ENCODE data around the gene OMP. TPM values are rescaled to one million over a fixed set of nuclear protein-coding genes. Genes with fewer than 3 reads are reported as not detected.

Gene OMP
- total RNA-seq, 4 donors from 2014 or later, result not detected

- H3K4me3 ChIP-seq, result no peak overlapping the region
- WGBS, result 99% methylated on average over 8 of the region's 8 CpGs
- DNase-seq (ENCODE audit: extremely low spot score), result no peak
- H3K27ac ChIP-seq (replicated peaks in 1 of 4), result no peak overlapping the region
- intact Hi-C loops (cut with DNase I), result no loop called here
- no peaks in the 10 kb centered on the region for H3K9me3 ChIP-seq
- peaks cover 0 to 21% (median 0%) of the 10 kb centered on the region in 4 donors for H3K27me3 ChIP-seq
- peaks cover 3 to 21% (median 19%) of the 10 kb centered on the region in 4 donors for H3K4me1 ChIP-seq
- H3K36me3 ChIP-seq, result peaks cover 0 to 58% (median 14%) of the 10 kb centered on the region in 4 donors
- TF ChIP-seq POLR2A (IDR thresholded peaks at IDR 0.05; ENCODE audit: low read depth) (no peak), POLR2AphosphoS5 (IDR thresholded peaks at IDR 0.05) (no peak), EP300 (IDR thresholded peaks at IDR 0.05) (no peak), CTCF (IDR thresholded peaks at IDR 0.05) (no peak)
Observed at GRCh38 chr11:77123591-77123990, 21.0 kb downstream of the OMP start.

DNA sequence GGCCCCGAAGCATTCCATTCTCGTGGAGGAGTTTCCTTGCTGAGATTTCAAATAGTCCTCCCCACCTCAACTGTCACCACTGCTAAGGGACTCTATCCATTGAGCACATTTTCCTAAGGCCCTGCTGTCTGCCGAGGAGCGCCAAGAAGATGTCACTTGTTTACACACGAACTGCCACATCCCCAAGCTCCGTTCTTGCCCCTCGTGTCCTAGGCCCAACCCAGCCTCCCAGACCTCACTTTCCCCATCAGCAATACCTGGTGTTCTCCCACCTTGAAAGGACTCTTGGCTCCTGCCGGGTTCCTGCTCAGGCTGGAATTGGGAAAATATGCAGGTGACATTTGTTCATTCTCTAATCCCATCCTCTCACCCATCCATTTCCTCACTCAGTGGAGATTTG, 21.4 kb downstream of the OMP start:
- Histone ChIP-seq H3K9me3 (no peaks in the 10 kb centered on the region), H3K4me1 (peaks cover 3 to 21% (median 19%) of the 10 kb centered on the region in 4 donors), H3K36me3 (peaks cover 0 to 53% (median 12%) of the 10 kb centered on the region in 4 donors), H3K27me3 (peaks cover 0 to 21% (median 0%) of the 10 kb centered on the region in 4 donors), H3K27ac (replicated peaks in 1 of 4) (no peak overlapping the region), H3K4me3 (no peak overlapping the region)
- intact Hi-C loops (cut with DNase I), result no loop called here
- WGBS, result 86% methylated on average over 8 of the region's 8 CpGs
- DNase-seq (ENCODE audit: extremely low spot score), result no peak
- TF ChIP-seq POLR2AphosphoS5 (IDR thresholded peaks at IDR 0.05) (no peak), POLR2A (IDR thresholded peaks at IDR 0.05; ENCODE audit: low read depth) (no peak), EP300 (IDR thresholded peaks at IDR 0.05) (no peak), CTCF (IDR thresholded peaks at IDR 0.05) (no peak)

DNA sequence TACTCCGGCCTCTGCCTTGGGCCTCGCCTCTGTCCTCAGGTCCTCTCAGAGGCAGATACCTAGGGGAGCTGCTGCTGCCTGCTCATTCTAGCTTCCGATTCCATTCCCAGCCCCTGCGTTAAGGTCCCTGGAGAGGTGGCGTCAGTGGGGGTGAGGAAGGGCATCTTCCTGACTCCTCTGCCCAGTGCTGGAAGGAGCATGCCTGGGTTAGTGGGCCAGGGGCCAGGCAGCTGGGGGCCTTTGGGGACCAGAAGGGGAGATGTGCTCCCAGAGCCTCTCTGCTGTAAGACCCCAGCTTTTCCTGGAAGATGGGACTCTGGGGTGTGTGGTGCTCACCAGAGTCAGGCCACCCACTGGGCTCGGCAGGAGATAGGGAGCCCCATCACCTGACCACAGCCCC, 21.8 kb downstream of the OMP start:
- Histone ChIP-seq H3K27ac (replicated peaks in 1 of 4) (no peak overlapping the region), H3K36me3 (peaks cover 0 to 49% (median 10%) of the 10 kb centered on the region in 4 donors), H3K27me3 (peaks cover 0 to 21% (median 0%) of the 10 kb centered on the region in 4 donors), H3K4me1 (peaks cover 3 to 21% (median 19%) of the 10 kb centered on the region in 4 donors), H3K4me3 (no peak overlapping the region), H3K9me3 (no peaks in the 10 kb centered on the region)
- TF ChIP-seq POLR2AphosphoS5 (IDR thresholded peaks at IDR 0.05), result no peak
- no peak for TF ChIP-seq CTCF (IDR thresholded peaks at IDR 0.05)
- TF ChIP-seq EP300 (IDR thresholded peaks at IDR 0.05), result no peak
- TF ChIP-seq POLR2A (IDR thresholded peaks at IDR 0.05; ENCODE audit: low read depth), result no peak
- WGBS, result 81% methylated on average over 6 of the region's 6 CpGs
- no peak for DNase-seq (ENCODE audit: extremely low spot score)
- intact Hi-C loops (cut with DNase I), result no loop called here

GRCh38 chr11:77125191-77125590, 22.6 kb downstream of the OMP start:
- H3K36me3 ChIP-seq, result peaks cover 0 to 42% (median 8%) of the 10 kb centered on the region in 4 donors
- peaks cover 3 to 21% (median 20%) of the 10 kb centered on the region in 4 donors for H3K4me1 ChIP-seq
- no peaks in the 10 kb centered on the region for H3K9me3 ChIP-seq
- H3K4me3 ChIP-seq, result no peak overlapping the region
- intact Hi-C loops (cut with DNase I), result loop anchor here (5.0 kb wide), 1 partner anchor 422 kb away; no protein-coding TSS in a partner anchor
- DNase-seq (ENCODE audit: extremely low spot score), result no peak
- no peak overlapping the region for H3K27ac ChIP-seq (replicated peaks in 1 of 4)
- TF ChIP-seq POLR2AphosphoS5 (IDR thresholded peaks at IDR 0.05), result no peak
- WGBS, result 64% methylated on average over 6 of the region's 6 CpGs
- peaks cover 0 to 21% (median 0%) of the 10 kb centered on the region in 4 donors for H3K27me3 ChIP-seq

- DNase-seq (ENCODE audit: extremely low spot score), result no peak
- no peak for TF ChIP-seq EP300 (IDR thresholded peaks at IDR 0.05)
- TF ChIP-seq CTCF (IDR thresholded peaks at IDR 0.05), result no peak
- TF ChIP-seq POLR2AphosphoS5 (IDR thresholded peaks at IDR 0.05), result no peak
- no peak for TF ChIP-seq POLR2A (IDR thresholded peaks at IDR 0.05; ENCODE audit: low read depth)
- Histone ChIP-seq H3K9me3 (no peaks in the 10 kb centered on the region), H3K4me3 (no peak overlapping the region), H3K27ac (replicated peaks in 1 of 4) (no peak overlapping the region), H3K36me3 (peaks cover 0 to 37% (median 6%) of the 10 kb centered on the region in 4 donors), H3K27me3 (peaks cover 0 to 21% (median 0%) of the 10 kb centered on the region in 4 donors), H3K4me1 (peaks cover 5 to 26% (median 25%) of the 10 kb centered on the region in 4 donors)
- WGBS, result 83% methylated on average over 4 of the region's 4 CpGs
- intact Hi-C loops (cut with DNase I), result loop anchor here (5.0 kb wide), 1 partner anchor 422 kb away; no protein-coding TSS in a partner anchor
Observed at GRCh38 chr11:77125695-77126094, 23.1 kb downstream of the OMP start.
